Stimulated activated CD4-positive, alpha-beta T cell treated with anti-CD3 and anti-CD28 coated beads, Interleukin-1b, Interleukin-23, amount 100 ng/mL, for 24 hours (primary cell): ENCODE results near the gene CSRP3.

Experiments used
- DNase-seq, 4 experiments: peaks; one replicate each; pipeline ENCODE4 v3.0.0-alpha.2; 2020; ENCODE audit warnings: low read depth in 4 of 4, low spot score in 1 of 4

The CSRP3 gene

DNA sequence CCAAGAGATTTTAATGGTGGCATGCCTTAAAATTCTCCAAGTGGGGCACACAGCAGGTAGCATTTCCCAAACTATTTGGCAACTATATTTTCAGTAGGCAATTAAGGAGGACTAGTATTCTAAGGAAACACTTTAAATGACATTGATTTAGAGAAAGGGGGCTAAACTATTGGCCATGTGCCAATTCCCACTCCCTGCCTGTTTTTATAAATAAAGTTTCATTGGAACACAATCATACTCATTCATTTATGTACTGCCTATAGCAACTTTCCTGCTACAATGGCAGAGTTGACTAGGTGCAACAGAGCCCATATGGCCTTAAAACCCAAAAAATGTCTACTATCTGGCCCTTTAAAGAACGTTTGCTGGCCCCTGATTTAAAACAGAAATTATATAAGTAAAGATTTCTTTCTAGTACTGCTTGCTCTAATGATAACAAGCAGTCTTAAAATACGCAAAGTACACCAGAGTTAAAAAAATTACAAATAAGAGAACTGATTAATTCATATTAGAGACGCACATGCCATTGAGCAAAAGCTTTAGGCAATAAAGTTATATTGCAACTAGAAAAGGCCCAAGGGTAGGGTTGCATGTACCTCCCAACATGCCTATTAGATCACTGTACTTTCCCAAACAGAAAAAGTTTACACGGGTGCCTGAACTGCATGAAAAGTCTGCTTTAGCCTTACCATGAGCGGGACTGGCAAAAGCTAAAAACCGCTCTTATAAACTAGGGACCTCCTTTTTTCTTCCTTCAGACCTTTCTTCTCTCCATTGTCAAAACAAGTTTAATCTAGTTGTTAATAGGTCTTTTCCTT, 24.8 kb upstream of the CSRP3 start:
- DNase-seq = no peak

DNA sequence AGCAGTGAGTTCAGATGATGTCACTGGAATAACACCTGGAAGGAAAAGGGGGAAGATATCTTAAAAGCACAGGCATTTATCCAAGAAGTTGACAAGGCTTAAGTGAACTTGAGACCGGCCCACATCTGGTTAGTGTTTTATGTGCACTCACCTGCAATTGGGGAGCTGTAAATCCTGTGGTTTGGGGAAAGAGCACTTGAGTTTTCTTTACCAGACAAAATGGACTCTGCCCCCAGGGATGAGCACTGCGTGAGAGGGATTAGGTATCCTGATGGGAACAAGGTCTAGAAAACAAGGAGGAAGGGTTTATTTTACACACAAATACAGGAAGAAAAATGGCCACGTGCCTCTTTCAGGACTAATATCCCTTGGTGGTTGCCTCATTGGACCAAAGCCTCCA, 23.8 kb upstream of the CSRP3 start:
- DNase-seq = no peak

DNA sequence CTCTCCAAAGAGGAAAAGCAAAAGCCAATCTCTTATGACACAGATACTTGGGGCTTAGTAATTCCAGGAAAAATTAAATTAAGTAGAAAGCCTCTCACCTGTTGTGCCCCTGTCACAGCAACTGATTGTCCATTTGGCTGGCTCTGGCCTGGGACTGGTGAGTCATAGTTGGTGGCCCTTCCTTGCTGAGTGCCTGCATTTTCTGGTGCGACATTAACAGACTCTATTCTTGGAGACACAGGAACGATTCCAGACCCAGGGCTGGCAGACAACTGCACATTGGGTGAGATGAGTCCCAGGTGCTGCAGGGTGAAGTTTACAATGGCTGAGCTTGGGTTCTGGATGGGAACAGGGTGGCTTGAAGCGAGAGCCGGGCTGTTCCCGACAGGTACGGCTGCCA, 23.3 kb upstream of the CSRP3 start:
- no peak for DNase-seq

DNA sequence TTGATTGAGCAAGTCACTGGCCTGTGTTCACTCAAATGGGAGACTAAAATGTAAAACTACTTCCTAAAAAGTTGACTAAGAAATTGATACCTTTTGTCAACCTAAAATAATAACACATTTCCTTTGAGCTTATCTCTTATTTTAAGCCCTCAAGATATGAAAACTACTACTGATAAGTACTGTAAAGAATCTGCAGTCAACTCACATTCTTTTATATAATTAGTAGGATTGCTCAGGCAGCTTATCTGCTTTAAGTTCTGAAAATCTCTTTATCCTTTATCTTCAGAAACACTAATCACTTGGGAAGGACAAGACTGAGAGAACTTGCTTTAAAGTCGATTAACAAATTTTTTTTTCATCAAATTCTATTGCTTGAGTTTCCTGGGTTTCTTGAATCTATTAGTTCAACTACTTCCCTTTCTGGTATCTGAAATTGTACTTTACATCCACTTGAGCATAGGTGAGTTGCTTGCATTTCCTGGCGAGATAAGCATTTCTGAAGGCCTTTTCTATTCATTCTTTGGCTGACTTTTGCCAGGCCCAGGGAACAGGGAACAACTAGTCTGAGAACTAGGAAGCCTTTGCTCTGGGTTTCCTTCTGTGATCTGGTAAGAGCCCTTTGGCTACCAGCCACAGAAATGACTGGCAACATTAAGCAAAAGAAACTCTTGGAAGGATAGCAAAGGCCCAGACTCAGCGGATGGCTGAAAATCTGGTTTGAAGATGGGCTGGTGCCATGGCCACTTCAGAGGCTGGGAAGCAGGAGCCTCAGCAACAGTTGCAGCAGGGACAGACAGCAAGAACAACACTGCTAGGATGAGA, 19.3 kb upstream of the CSRP3 start:
- no peak for DNase-seq

DNA sequence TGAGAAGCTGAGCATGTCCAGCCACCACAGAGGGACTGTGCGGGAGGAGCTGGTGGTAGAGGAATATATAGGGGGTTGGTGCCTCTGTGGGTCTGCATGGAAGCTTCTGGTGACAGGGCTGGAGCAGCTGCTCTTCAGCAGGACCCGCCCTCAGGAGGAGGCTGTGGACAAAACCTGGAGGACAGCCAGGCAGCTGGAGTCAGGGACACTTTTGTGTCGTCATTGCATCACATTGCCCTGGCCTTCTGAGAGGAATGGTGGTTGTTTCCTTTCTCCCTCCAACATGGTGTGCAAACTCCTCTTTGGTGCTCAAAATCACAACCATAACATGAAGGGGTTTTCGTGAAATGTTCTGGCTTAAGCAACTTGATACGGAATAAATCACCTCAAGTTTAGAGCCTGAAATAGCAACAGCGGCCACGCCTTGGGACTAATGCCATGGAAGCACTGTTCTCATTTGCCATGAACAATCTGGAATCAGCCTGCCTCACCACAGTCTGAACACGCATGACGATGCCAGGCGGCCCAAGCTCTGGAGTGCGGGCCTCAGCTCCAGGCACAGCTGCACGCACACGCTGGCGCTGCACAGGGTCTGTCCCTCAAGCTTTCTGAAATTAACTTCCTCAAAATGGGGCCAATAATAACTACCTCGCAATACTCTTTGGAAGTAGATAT, 17.1 kb upstream of the CSRP3 start:
- DNase-seq = no peak

DNA sequence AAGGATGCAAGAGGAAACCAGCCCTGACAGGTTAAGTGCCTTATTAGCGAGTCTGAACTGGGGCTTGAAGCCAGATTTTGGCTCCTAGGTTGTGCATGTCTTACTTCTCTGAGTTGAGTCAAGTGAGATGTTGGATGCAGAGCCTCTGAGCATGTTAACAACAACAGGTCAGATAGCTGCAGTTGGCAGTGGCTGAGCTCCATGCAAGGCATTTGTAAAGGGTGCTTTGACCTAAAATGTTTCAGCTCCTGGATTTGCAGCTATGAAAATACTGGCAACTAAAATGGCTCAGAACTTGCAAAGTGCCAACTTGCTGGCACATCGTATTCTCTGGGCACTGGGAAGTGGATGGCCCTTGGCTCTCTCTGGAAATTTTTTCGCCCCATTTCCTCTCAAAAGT, 16.4 kb upstream of the CSRP3 start:
- DNase-seq = no peak

DNA sequence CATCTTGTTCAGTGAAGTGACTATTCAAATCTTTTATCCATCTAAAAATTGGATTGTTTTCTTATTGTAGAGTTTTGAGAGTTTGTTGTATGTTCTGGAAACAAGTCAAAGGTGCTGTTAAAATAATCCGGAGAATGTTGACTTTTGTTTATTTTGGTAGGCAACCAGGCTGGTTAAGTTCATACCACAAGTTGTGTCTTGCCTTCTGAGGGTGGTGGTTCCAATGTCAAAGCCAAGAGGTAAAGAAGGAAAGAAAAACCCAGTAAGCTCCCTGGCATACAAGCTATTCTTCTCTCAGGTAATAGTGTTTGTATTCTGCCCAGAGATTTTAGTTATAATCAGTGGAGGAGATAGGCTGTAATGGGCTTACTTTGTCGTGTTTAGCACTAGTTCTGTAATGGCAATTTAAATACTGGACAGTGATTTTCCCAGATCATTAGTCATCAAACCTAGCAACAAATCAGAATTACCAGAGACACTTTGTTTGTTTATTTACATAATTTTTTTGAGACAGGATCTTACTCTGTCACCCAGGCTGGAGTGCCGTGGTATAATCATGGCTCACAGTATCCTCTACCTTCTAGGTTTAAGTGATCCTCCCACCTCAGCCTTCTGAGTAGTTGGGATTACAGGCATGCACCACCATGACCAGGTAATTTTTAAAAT, 15.1 kb upstream of the CSRP3 start:
- no peak for DNase-seq

DNA sequence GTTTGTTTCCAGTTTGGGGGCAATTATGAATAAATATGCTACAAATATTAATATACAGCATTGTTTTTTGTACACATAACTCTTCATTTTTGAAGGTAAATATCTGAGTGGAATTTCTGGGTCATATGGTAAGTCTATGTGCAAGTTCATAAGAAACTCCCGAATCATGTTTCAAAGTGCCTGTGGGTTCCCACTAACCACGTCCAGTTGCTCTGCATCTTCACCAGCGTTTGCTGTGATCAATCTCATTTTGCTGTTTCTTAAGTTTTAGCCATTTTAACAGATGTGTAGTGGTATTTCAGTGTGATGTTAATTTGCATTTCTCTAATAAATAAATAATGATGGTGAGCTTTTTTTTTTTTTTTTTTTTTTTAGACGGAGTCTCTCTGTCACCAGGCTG, 14.2 kb upstream of the CSRP3 start:
- no peak for DNase-seq

DNA sequence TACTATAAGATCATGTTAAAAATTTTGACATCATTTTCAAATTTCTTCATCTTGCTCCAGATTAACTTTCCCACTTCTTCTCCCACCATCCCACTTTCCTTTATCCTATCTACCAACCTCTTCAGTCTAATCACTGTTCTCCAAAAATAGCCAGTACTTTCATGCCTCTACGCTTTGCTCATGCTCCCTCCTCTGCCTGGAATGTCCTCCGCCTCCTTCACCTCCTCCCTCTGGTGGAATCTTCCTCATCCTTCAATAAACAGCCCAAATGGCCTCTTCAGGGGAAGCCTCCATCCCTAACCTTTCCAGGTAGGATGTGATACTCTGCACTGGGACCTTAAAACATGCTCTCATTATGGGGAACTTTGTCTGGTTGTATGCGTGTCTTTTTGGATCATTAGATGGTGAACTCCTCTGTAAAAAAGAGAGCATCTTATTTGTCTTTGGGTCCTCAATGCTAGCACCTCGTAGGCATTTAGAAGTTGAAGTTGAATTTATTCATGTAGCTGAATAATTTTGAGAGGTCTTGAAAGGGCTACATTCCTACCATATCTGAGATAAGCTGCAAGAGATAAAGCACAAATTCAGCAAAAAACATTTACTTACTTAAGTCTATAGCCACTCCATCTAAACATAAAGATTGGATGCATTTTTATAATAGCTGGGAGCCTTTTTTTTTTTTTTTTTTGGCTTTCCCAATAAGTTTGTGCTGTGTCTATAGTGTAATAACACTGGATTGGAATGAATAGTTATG, 8.0 kb upstream of the CSRP3 start:
- no peak for DNase-seq

DNA sequence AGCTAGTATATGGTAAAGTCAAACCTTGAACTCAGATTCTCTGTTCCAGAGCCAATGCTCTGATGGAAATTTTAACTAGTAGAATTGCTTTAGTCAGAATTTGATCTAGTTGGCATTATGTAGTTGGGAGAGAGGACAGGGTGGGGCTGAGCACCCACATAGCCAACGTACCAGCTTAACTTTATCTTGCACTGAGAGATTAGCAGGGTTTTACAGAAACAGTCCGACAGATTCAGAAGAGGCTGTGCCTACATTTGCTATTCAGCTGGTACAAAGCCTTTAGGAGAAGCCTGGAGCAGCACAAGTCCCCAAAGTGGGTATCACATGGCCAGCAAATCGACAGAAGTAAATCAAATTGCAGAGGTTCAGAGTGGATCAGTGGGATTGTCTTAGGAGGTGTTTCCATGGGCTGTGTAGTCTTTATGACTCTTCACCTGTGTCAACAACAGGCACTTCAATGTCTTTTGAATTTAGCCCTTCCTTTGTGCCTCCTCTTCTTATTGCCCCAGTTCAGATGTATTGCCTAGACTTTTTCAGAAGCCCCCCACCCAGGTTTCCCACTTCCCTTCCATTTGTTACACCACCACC, 7.3 kb upstream of the CSRP3 start:
- no peak for DNase-seq

DNA sequence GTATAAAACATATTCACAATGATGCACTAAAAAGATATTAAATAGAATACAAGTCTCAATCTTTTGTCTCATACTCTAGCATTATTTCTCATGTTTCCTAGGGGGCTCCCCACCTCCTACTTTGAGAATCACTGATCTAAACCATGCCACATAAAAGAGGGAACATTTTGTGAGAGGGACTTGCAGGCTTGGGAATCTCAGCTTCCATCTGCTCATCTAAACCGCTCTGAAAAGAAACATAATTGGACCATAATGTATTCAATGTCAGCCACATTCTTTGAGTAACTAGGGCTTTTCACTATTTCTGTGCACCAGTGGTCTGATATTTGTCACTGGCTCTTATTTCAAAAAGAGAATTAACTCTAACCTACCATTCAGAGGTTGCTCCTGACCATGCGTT, 6.4 kb upstream of the CSRP3 start:
- no peak for DNase-seq

DNA sequence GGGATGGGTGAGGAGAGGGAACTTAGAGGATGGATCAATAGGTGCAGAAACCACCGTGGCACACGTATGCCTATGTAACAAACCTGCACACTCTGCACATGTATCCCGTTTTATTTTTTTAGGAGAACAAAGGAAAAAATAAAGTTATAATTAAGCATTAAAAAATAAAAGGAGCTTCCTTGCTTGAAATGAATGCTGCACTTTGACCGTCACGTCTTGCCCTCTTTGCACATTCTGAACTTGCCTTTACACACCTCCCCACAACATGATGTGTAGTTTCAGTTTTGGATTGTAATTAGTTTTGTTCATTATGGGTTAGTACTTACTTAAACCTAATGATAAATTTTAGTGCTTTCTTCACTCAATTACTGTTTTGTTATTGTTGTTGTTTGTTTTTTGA, 3.1 kb upstream of the CSRP3 start:
- DNase-seq = no peak

DNA sequence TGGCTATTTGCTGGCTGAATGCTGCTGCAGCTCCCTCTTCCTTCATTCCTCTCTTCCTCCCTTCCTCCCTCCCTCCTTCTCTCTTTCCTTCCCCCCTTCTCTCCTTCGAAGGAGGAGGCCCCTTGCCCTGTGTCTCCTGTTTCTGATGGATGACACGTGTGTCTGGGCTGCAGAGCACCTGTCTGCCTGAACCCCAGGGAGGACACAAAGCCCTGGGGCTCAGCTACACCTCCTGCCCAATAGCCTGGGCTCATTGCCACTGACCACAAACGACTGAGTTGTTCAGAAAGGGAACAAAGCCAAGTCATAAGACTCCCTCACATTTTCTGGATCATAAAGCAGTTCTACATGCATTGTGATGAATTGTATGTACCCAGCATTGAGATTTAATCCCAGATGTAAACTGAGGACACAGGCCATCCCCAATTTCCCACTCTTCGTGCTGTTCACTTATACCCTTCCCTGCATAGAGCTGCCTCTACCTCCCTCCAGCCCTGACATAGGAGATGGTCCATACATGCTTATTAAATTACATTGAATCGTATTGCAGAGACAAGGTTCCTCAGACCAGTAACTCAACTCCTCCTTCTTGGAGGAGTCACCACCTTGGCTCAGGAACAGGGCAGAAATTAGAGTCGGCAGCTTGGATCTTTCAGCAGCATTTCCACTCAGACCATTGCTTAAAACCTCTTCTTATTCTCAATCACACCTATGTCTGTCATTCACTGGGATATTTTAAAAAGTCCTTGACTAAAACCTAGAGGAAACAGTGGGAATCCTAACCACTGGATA, 1.2 kb downstream of the CSRP3 start:
- no peak for DNase-seq

DNA sequence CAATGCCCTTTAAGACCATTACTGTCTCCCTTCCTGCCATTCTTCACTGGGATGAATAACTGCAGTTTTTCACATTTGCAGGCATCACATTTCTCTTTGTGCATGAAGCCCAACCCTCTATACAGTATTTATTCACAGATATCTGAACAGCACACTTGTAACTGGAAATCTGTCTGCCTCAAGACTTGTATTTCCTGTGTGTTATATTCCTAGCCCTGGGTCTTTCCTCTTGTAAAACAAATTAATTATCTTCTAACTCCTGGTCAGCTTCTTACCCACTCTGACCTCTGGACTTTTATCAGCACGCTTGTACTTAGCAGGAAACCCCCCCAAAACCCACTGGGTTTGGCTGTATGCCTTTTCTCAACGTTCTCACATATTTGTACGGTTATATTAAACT, 2.0 kb downstream of the CSRP3 start:
- DNase-seq = no peak

DNA sequence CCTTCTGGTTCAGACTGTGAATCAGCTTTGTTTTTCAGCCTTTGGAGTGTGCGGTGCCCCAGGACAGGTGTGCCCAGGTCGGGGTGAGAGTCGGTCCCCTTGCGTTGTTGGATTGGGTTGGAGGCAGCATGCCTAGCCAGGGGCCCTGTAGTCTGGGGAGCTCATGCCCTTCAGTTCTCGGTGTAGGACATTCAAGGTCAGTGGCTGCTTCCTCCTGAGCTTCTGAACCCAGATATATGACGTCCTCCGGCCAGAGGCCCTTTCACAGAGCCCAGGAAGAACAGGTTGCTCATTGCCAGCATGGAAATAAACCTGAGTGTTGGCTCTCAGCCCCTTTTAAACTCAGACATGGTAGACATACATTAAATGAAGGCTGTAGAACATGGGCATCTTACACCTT, 2.7 kb downstream of the CSRP3 start:
- DNase-seq = no peak

DNA sequence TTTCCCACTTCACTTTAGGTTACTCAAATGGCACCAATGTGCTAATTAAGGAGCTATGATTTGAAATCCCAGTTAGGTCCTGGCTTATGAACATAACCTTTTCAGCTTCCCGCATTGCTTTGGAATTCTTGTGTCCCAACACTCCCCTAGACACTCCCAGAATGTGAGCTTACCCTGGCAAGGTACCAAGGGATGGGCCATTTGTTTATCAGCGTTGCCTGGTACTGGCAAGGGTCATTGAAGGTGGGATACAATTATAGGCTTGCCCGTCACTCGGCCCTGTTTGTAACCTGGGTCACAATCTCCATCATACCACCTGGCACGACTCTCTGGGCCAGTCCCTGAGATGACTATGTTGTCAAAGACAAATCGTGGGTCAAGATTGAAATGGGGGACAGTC, 5.4 kb downstream of the CSRP3 start:
- DNase-seq = no peak

DNA sequence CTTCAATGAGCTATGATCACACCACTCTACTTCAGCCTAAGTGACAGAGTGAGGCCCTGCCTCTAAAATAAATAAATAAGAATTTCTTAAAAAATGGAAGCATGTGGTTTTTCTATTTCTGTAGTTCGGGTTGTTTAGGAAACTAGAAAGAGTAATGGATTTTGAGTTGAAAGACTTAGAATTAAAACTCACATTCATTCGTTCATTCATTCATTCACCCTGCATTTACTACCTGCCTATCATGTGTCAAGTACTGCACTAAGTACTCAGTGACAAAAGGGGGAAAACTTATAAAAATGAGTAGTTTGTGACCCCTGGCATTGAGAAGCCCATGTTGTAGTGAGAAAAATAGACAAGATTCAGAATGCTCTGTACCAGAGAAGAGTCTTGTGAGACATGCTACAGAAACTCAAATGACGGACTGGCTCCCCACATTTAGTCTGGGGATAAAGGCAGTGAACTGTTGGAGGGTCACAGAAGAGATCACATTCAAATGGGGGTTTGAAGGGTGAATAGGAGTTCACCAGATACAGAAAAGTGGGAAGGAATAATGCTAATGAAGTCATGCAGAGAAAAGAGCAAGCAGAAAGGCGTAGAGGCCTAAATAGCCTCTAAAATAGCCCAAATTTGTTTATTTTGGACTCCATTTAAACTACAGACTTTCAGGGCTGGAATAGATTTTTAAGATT, 7.0 kb downstream of the CSRP3 start:
- DNase-seq = no peak

DNA sequence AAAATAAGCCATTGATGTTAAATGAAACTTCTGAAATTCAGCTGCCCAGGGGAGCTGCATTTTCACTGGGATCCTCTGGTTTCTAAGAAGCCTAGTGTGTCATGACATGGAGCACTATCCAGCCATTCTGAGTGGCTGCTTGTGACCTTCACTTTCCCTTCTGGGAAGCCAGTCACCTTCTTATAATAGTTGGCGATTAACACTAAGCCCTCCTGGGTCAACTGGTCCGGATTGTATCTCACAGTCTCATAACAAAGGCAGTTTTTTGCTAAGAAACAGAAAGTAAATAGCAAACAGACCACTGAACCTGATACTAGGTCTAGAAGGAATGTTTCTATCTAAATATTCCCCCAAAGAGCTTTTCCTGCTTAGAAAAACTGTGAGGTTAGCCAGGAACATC, 7.9 kb downstream of the CSRP3 start:
- DNase-seq = no peak

DNA sequence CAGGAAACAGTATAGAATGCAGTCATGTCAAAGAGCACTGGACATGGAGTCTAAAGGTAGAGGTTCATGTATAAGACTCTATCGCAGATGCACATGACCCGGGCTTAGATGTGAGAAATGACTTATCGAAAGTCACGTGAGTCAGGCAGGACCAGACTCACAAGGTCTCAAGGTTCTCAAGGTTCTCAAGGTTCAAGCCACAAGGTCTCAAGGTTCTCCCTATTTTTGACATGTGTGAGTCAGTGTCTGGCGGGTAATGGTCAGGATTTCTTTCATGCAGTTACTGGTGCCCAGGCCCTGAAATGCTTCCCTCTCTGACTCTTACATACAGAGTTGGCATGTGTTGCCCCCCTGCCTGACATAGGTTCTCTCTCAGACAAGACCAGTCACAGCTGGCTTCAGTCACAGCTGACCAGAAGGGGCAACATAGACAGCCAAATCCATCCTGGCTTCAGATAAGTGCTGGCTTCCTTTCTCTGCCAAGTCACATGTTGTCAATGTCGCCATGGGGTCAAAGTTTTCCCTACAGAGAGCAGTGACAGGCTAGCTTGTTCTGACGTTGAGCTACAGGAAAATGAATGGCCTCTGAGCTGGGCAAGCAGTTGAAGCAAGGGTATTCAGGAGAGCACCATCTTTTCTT, 10.1 kb downstream of the CSRP3 start:
- no peak for DNase-seq
